NCI-H226 (cell line): ENCODE measurements around the gene C16orf89.

ENCODE experiments used
- DNase-seq: peaks from one replicate; pipeline ENCODE4 v3.0.0-alpha.2; 2015

Gene C16orf89

GRCh38 chr16:5027575-5028235 lies 38.1 kb downstream of the C16orf89 start:
- no peak for DNase-seq

- DNase-seq = no peak
These were observed 38.7 kb downstream of the C16orf89 start for GRCh38 chr16:5027086-5027485.

- DNase-seq = no peak
These were observed 39.1 kb downstream of the C16orf89 start for GRCh38 chr16:5026664-5027063.

GRCh38 chr16:5025171-5025632 lies 40.6 kb downstream of the C16orf89 start:
- DNase-seq = no peak

GRCh38 chr16:5024632-5025031 lies 41.1 kb downstream of the C16orf89 start:
- no peak for DNase-seq

GRCh38 chr16:5022521-5022920 lies 43.2 kb downstream of the C16orf89 start:
- no peak for DNase-seq

- DNase-seq = no peak
These were observed 45.2 kb downstream of the C16orf89 start for GRCh38 chr16:5020551-5020950.

- DNase-seq = no peak
These were observed 46.0 kb downstream of the C16orf89 start for GRCh38 chr16:5019775-5020174.

GRCh38 chr16:5018793-5019192 lies 47.0 kb downstream of the C16orf89 start:
- DNase-seq = no peak

GRCh38 chr16:5017678-5017969 lies 48.1 kb downstream of the C16orf89 start:
- no peak for DNase-seq

- no peak for DNase-seq
These were observed 48.6 kb downstream of the C16orf89 start for GRCh38 chr16:5016967-5017677.

GRCh38 chr16:5015887-5016286 lies 49.9 kb downstream of the C16orf89 start:
- no peak for DNase-seq

GRCh38 chr16:5015351-5015750 lies 50.4 kb downstream of the C16orf89 start:
- no peak for DNase-seq

- DNase-seq = no peak
These were observed 52.9 kb downstream of the C16orf89 start for GRCh38 chr16:5012887-5013286.

- no peak for DNase-seq
These were observed 54.1 kb downstream of the C16orf89 start for GRCh38 chr16:5011637-5012036.

- DNase-seq = no peak
These were observed 55.0 kb downstream of the C16orf89 start for GRCh38 chr16:5010576-5011329.

- DNase-seq = no peak
These were observed 57.4 kb downstream of the C16orf89 start for GRCh38 chr16:5008311-5008731.

GRCh38 chr16:5007256-5007655 lies 58.5 kb downstream of the C16orf89 start:
- DNase-seq = no peak

GRCh38 chr16:5006348-5007193 lies 59.2 kb downstream of the C16orf89 start:
- DNase-seq = no peak

- DNase-seq = no peak
These were observed 59.8 kb downstream of the C16orf89 start for GRCh38 chr16:5005916-5006315.

- no peak for DNase-seq
These were observed 61.4 kb downstream of the C16orf89 start for GRCh38 chr16:5004311-5004710.

- no peak for DNase-seq
These were observed 61.9 kb downstream of the C16orf89 start for GRCh38 chr16:5003828-5004227.

- no peak for DNase-seq
These were observed 62.5 kb downstream of the C16orf89 start for GRCh38 chr16:5003211-5003610.
